ENCODE results near the gene TEX13D.

The TEX13D gene

GRCh38 chrX:124348885-124349453 lies 16.5 kb downstream of the TEX13D start:
- no peak for DNase-seq

- DNase-seq = no peak
These were observed 22.2 kb downstream of the TEX13D start for GRCh38 chrX:124354648-124355047.

GRCh38 chrX:124358800-124359383 lies 26.4 kb downstream of the TEX13D start:
- DNase-seq = no peak

GRCh38 chrX:124362072-124362471 lies 29.6 kb downstream of the TEX13D start:
- no peak for DNase-seq

GRCh38 chrX:124362761-124363160 lies 30.3 kb downstream of the TEX13D start:
- no peak for DNase-seq

- DNase-seq = no peak
These were observed 37.3 kb downstream of the TEX13D start for GRCh38 chrX:124369722-124370121.

- no peak for DNase-seq
These were observed 40.9 kb downstream of the TEX13D start for GRCh38 chrX:124373348-124373747.

GRCh38 chrX:124378643-124379042 lies 46.2 kb downstream of the TEX13D start:
- no peak for DNase-seq

GRCh38 chrX:124383354-124383753 lies 50.9 kb downstream of the TEX13D start:
- no peak for DNase-seq

GRCh38 chrX:124386401-124386800 lies 53.9 kb downstream of the TEX13D start:
- no peak for DNase-seq

Measured in midbrain (tissue), 1 donor.